ENCODE data around the gene EPHA1. TPM values are rescaled to one million over a fixed set of nuclear protein-coding genes. Genes with fewer than 3 reads are reported as not detected.
A peak's percentile ranks its signal among the peaks of the same experiment; 100 is the strongest.

EPHA1 gene
- total and polyA plus RNA-seq, 8 donors: 4.7 to 31.9 (median 10.0) TPM

DNA sequence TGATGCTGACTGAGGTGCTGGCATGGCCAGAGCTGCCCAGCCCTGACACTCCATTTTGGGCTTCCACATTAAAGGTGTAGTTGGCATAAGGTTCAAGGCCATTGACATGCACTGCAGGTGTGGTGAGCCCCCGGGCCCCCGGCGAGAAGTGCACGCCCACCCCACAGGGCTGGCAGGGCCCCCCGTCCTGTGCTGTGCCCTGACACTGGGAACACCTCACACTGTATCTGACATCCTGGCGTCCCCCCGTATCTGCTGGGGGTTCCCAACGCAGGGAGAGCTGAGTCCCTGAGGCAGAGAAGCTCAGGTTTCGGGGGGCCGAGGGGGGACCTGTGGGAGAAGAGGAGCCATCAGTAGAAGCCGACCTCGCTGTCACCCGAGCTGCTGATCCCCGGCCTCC lies 10.0 kb downstream of the EPHA1 start:
- peaks cover 11 to 24% (median 20%) of the 10 kb centered on the region in 4 donors for H3K4me1 ChIP-seq
- WGBS, 5 donors: 94 to 96% (median 96%) methylated on average over 8 to 14 of the region's 14 CpGs
- intact Hi-C loops (cut with DNase I; ENCODE audit: low total_unique reads): no loop called here
- DNase-seq: no peak
- no peak overlapping the region for H3K27ac ChIP-seq
- H3K27me3 ChIP-seq: no peaks in the 10 kb centered on the region
- H3K4me3 ChIP-seq: no peak overlapping the region
- peaks cover 0 to 42% (median 26%) of the 10 kb centered on the region in 4 donors for H3K36me3 ChIP-seq
- no peak for TF ChIP-seq POLR2AphosphoS5 (IDR thresholded peaks at IDR 0.05)
- TF ChIP-seq EP300 (IDR thresholded peaks at IDR 0.05): no peak
- TF ChIP-seq, protein P1, sequence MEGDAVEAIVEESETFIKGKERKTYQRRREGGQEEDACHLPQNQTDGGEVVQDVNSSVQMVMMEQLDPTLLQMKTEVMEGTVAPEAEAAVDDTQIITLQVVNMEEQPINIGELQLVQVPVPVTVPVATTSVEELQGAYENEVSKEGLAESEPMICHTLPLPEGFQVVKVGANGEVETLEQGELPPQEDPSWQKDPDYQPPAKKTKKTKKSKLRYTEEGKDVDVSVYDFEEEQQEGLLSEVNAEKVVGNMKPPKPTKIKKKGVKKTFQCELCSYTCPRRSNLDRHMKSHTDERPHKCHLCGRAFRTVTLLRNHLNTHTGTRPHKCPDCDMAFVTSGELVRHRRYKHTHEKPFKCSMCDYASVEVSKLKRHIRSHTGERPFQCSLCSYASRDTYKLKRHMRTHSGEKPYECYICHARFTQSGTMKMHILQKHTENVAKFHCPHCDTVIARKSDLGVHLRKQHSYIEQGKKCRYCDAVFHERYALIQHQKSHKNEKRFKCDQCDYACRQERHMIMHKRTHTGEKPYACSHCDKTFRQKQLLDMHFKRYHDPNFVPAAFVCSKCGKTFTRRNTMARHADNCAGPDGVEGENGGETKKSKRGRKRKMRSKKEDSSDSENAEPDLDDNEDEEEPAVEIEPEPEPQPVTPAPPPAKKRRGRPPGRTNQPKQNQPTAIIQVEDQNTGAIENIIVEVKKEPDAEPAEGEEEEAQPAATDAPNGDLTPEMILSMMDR (IDR thresholded peaks at IDR 0.05): no peak
- no peak for TF ChIP-seq POLR2A (IDR thresholded peaks at IDR 0.05)
- no peaks in the 10 kb centered on the region for H3K9me3 ChIP-seq

DNA sequence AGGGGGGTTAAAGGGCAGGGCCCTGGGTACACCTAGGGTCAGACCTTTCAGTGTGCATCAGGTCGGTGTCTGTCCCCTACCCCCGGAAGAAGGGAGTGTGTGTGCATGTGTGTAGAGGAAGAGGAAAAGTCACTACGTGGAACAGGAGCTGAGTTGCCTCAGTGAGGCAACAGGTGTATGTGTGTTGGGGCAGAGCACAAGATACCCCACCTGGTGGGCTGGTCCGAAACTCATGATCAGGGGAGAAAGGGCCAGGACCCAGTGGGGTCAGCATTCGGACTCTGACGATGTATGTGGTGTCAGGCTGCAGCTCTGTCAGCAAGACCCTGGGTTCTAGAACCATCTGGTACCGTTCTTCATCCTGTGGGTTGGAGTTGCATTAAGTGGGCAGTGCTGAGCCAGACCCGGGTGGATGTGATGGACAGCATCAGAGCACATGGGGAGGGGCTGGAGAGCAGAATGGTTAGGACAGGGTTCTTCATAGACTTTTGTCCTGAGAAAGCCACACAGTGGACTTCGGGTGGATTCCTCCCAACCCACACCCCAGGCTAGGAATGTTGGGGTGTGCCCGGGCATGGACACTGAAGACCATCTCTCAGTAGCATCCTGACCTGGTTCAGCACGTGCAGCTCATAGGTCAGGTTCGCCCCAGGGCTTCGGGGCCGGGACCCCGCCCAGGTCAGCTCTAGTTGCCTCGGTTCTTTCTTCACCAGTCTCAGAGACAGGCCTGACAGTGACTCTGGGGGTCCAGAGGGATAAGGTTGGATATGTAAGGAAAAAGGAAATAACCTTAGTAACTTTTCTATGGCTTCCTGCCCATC lies 10.7 kb downstream of the EPHA1 start:
- H3K9me3 ChIP-seq: no peaks in the 10 kb centered on the region
- H3K27me3 ChIP-seq: no peaks in the 10 kb centered on the region
- H3K27ac ChIP-seq: no peak overlapping the region
- DNase-seq: no peak
- H3K4me3 ChIP-seq: no peak overlapping the region
- intact Hi-C loops (cut with DNase I; ENCODE audit: low total_unique reads): no loop called here
- no peak for TF ChIP-seq EP300 (IDR thresholded peaks at IDR 0.05)
- TF ChIP-seq, protein P1 (IDR thresholded peaks at IDR 0.05): no peak
- TF ChIP-seq POLR2AphosphoS5 (IDR thresholded peaks at IDR 0.05): no peak
- TF ChIP-seq POLR2A (IDR thresholded peaks at IDR 0.05): no peak
- peaks cover 1 to 42% (median 32%) of the 10 kb centered on the region in 4 donors for H3K36me3 ChIP-seq
- 84 to 94% (median 93%) methylated on average over 10 to 16 of the region's 16 CpGs for WGBS, 5 donors
- H3K4me1 ChIP-seq: peaks cover 18 to 31% (median 27%) of the 10 kb centered on the region in 4 donors

DNA sequence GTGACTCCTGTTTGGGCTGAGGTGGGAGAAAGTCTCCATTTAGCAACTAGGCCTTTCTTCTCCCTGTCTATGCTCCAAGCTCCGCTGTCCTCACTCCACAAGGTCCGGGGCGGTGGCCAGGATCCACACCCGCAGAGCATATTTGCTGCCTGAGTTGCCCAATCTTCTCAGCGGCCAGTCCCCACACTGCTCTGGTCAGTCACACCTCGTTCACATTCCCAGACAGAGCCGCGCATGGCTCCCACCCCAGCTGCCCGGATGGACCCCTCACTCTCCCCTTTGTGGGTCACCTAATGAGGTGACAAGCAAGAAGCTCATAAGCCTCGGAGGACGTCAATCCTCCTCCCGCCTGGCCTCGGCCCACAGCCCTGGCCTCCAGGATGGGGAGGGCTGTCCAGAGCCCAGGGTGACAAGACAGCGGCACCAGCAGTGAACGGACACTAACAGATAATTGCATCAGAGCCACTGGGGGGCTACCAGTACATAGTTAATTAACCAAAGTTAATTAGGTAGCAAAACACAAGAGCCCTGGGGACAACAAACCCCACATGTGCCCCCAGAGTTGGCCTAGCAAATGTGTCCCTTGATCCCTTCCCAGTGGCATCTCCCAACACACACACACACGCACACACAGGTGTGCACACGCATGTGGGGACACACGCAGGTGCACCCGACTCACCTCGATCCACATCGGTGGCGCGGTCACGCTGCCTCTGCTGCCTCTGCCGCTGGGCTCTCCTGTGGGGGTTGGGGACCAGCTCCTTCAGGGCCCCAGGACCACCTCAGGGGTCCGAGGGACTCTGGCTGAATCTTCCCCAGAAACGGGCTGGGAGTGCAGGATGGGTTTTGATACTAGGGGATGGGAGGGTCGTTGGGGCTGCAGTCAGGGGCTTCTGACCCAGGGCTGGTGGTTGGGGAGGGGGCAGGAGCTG lies 11.8 kb downstream of the EPHA1 start:
- TF ChIP-seq EP300 (IDR thresholded peaks at IDR 0.05): no peak
- TF ChIP-seq, protein P1 (IDR thresholded peaks at IDR 0.05): no peak
- no peak for TF ChIP-seq POLR2A (IDR thresholded peaks at IDR 0.05)
- TF ChIP-seq POLR2AphosphoS5 (IDR thresholded peaks at IDR 0.05): no peak
- Histone ChIP-seq H3K27me3 (no peaks in the 10 kb centered on the region), H3K9me3 (no peaks in the 10 kb centered on the region), H3K36me3 (peaks cover 5 to 42% (median 39%) of the 10 kb centered on the region in 4 donors), H3K4me1 (peaks cover 28 to 41% (median 37%) of the 10 kb centered on the region in 4 donors), H3K4me3 (no peak overlapping the region), H3K27ac (peak overlapping the region in 2 of 5 donors; percentile 16 to 35)
- WGBS, 5 donors: 86 to 89% (median 86%) methylated on average over 18 to 28 of the region's 28 CpGs
- no peak for DNase-seq
- intact Hi-C loops (cut with DNase I; ENCODE audit: low total_unique reads): no loop called here

DNA sequence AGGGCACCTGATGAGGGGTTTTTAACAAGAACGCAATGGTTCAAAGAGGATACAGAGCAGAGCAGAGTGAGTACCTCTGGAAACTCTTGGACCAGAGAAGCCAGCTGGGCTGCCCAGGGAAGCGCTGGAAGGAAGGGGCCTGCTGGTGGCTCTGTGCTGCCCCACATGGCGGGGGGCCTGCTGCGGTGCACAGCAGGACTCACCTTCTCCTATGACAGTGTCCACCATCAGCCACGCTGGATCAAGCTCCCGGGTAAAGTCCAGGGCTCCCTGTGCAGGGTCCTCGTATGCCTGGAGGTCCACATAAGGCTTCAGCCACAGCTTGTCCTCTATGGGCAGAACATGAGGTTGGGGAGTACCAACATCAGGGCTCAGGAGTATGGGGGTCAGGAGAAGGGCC lies 12.5 kb downstream of the EPHA1 start:
- 78 to 85% (median 82%) methylated on average over 7 of the region's 7 CpGs for WGBS, 5 donors
- H3K4me1 ChIP-seq: peaks cover 35 to 48% (median 44%) of the 10 kb centered on the region in 4 donors
- no peaks in the 10 kb centered on the region for H3K27me3 ChIP-seq
- DNase-seq: no peak
- H3K27ac ChIP-seq: peak overlapping the region in 3 of 5 donors; percentile 4 to 35 (median 16)
- peaks cover 9 to 44% (median 43%) of the 10 kb centered on the region in 4 donors for H3K36me3 ChIP-seq
- intact Hi-C loops (cut with DNase I; ENCODE audit: low total_unique reads): no loop called here
- H3K4me3 ChIP-seq: no peak overlapping the region
- no peaks in the 10 kb centered on the region for H3K9me3 ChIP-seq
- TF ChIP-seq EP300 (IDR thresholded peaks at IDR 0.05) (no peak), POLR2A (IDR thresholded peaks at IDR 0.05) (no peak), POLR2AphosphoS5 (IDR thresholded peaks at IDR 0.05) (no peak)
- TF ChIP-seq, protein P1 (IDR thresholded peaks at IDR 0.05): no peak
